Amniotic stem cell (primary cell): ENCODE data around the gene FOXI3.
"Not testable (repeated sequence)": the region's sequence is repeated elsewhere in the genome, so short reads cannot be mapped to it uniquely, and the experiment has no call there.

Source experiments
- DNase-seq: peaks from one replicate; lab custom pipeline; 2025; lab: John Stamatoyannopoulos, UW

Gene FOXI3

GRCh38 chr2:88442061-88442460 is 10.4 kb downstream of the FOXI3 start:
- DNase-seq, result no peak

DNA sequence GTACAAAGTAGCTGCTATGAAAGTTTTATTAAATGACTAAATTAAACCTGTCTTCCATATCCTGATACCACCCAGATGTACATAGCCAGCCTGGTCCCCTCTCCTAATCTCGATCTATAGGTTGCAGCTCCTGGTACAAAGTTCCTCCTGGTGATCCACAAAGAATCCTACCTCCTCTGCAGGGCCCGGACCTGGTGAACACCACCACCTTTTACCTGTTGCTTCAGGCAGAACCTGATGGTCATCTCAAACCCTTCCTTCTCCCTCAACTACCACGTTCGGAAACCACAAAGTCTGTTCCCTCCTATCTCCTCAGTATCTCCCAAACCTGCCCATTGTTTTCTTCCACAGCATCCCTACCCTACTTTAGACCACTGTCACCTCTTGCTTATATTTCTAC is 15.5 kb downstream of the FOXI3 start:
- no peak for DNase-seq

DNA sequence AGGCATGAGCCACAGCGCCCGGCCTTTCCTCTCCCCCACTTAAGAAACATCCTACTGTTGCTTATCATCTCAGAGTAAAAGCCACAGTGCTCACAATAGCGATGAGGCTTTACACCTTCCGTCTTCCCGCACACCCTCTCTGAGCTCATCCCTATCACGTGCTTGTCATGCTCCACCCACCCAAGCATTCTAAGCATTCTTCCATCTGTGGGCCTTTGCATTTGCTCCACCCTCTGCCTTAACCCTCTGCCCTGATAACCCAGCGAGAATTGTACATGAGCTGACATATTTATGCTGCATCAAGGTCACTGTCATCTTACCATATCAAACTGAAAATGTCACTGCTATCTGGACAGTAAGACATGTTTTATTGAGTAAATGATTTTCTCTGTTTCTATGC is 22.6 kb downstream of the FOXI3 start:
- DNase-seq, result no peak

GRCh38 chr2:88423733-88424132 is 28.8 kb downstream of the FOXI3 start:
- no peak for DNase-seq

DNA sequence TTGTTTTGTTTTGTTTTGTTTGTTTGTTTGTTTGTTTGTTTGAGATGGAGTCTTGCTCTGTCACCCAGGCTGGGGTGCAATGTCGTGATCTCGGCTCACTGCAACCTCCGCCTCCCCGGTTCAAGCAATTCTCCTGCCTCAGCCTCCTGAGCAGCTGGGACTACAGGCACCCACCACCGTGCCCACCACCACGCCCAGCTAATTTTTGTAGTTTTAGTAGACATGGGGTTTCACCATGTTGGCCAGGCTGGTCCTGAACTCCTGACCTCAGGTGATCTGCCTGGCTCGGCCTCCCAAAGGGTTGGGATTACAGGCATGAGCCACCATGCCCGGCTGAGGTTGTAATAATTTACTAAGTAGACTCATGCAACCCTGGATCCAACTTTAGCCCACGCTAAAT is 33.4 kb downstream of the FOXI3 start:
- DNase-seq, result not testable (repeated sequence)

GRCh38 chr2:88416016-88416663 is 36.4 kb downstream of the FOXI3 start:
- no peak for DNase-seq

- DNase-seq, result not testable (repeated sequence)
Measured at GRCh38 chr2:88408870-88409269, 43.6 kb downstream of the FOXI3 start.

- DNase-seq, result no peak
Measured at GRCh38 chr2:88400037-88400767, 52.3 kb downstream of the FOXI3 start.

DNA sequence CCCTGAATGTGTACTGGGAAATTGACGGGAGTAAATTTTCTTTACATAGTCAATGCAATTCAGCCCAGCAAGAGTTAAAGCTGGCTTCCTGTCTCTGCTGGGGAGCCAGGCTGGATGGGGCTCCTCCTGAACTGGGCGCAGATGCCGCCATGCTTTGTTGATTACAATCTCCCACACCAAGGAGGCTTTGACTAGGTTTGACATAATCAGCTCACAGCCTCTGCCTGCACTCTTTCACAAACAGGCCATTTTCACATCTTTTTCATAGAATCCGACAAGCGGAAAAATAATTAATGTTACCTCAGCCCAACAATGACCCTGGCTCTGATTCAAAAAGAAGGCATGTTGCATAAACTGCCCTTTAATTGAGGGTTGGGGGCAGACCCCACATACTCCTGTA is 54.3 kb downstream of the FOXI3 start:
- no peak for DNase-seq
